Smooth muscle cell (in vitro differentiated cells): Measurements from ENCODE around the gene DDX1. TPM values are rescaled to one million over a fixed set of nuclear protein-coding genes. Genes with fewer than 3 reads are reported as not detected.

Experiments used
- DNase-seq: peaks from one replicate; lab custom pipeline; 2025; ENCODE audit not compliant: unreplicated experiment; lab: John Stamatoyannopoulos, UW
- H2AFZ ChIP-seq: fragments of 200-600 bp; sonication (generic); 2 replicates; pipeline ENCODE4 v1.6.0; 2016; ENCODE audit warnings: antibody characterized with exemption, low read depth, mild to moderate bottlenecking
- H3F3A ChIP-seq: fragments of 200-600 bp; sonication (generic); 2 replicates; pipeline ENCODE4 v1.6.0; 2017; ENCODE audit warnings: antibody characterized with exemption, low read depth
- H3K27ac ChIP-seq: fragments of 200-600 bp; sonication (generic); 2 replicates; pipeline ENCODE4 v1.5.1; 2016; ENCODE audit warnings: low read depth, mild to moderate bottlenecking
- H3K27me3 ChIP-seq: fragments of 200-600 bp; sonication (generic); 2 replicates; pipeline ENCODE4 v1.6.1; 2016; ENCODE audit warnings: low read depth, mild to moderate bottlenecking
- H3K36me3 ChIP-seq: fragments of 200-600 bp; sonication (generic); 2 replicates; pipeline ENCODE4 v1.5.1; 2016; ENCODE audit warnings: low read depth
- H3K4me1 ChIP-seq: fragments of 200-600 bp; sonication (generic); 2 replicates; pipeline ENCODE4 v1.5.1; 2016; ENCODE audit warnings: low read depth
- H3K4me2 ChIP-seq: fragments of 200-600 bp; sonication (generic); 2 replicates; pipeline ENCODE4 v1.6.0; 2016; ENCODE audit warnings: mild to moderate bottlenecking
- H3K4me3 ChIP-seq: fragments of 200-600 bp; sonication (generic); 2 replicates; pipeline ENCODE4 v1.5.1; 2016; ENCODE audit warnings: mild to moderate bottlenecking
- H3K79me2 ChIP-seq: fragments of 200-600 bp; sonication (generic); 2 replicates; pipeline ENCODE4 v1.6.0; 2016; ENCODE audit warnings: low read depth, mild to moderate bottlenecking
- H3K9ac ChIP-seq: fragments of 200-600 bp; sonication (generic); 2 replicates; pipeline ENCODE4 v1.6.0; 2016; ENCODE audit warnings: low read depth
- H3K9me3 ChIP-seq: fragments of 200-600 bp; sonication (generic); replicated peaks from 2 replicates; pipeline ENCODE4 v1.5.1; 2016; ENCODE audit warnings: low read depth
- H4K20me1 ChIP-seq: fragments of 200-600 bp; sonication (generic); 2 replicates; pipeline ENCODE4 v1.6.0; 2016; ENCODE audit warnings: low read depth
- CTCF ChIP-seq: fragments of 200-600 bp; sonication (generic); IDR thresholded peaks from 2 replicates; pipeline ENCODE4 v1.5.1; 2017; ENCODE audit warnings: borderline replicate concordance, mild to moderate bottlenecking, antibody characterized with exemption; ENCODE audit not compliant: insufficient read depth, poor library complexity, severe bottlenecking
- WGBS: methylation state at CpG from one replicate; pipeline ENCODE4 v1.1.7; 2016; ENCODE audit warnings: low lambda C conversion rate; 5-methylcytosine and 5-hydroxymethylcytosine counted together
- polyA plus RNA-seq: library from polyadenylated mRNA; unstranded; fragments of >200 nt; fragmentation: Nextera tagmentation; extraction: Ambion mirVana; gene quantifications from 2 replicates; pipeline ENCODE4 v1.2.1, GENCODE V29; 2016
- total RNA-seq: library from RNA; depleted of rRNA; stranded (reverse); fragments of >200 nt; gene quantifications from 2 replicates; pipeline ENCODE4 v1.2.3, GENCODE V29; 2014

Gene DDX1
- total and polyA plus RNA-seq, 2 experiments from 2014 or later, result 71.3 to 78.7 TPM

- Histone ChIP-seq H3K4me2 (no peak overlapping the region), H3K27ac (no peak overlapping the region), H4K20me1 (no peaks in the 10 kb centered on the region), H3K79me2 (no peaks in the 10 kb centered on the region), H2AFZ (no peak overlapping the region), H3K36me3 (no peaks in the 10 kb centered on the region), H3F3A (no peaks in the 10 kb centered on the region), H3K4me1 (peaks cover 9% of the 10 kb centered on the region), H3K9ac (no peak overlapping the region), H3K27me3 (no peaks in the 10 kb centered on the region), H3K9me3 (peaks cover 2% of the 10 kb centered on the region), H3K4me3 (no peak overlapping the region)
- 71% methylated on average over 12 of the region's 12 CpGs for whole genome bisulfite sequencing
- TF ChIP-seq CTCF, result no peak
- no peak for DNase-seq
Measured at GRCh38 chr2:15642011-15642814, 50.5 kb downstream of the DDX1 start.

- H3K9me3 ChIP-seq, result peaks cover 2% of the 10 kb centered on the region
- H3F3A ChIP-seq, result no peaks in the 10 kb centered on the region
- WGBS, result 90% methylated on average over 13 of the region's 13 CpGs
- H3K4me2 ChIP-seq, result no peak overlapping the region
- no peak for TF ChIP-seq CTCF
- no peaks in the 10 kb centered on the region for H3K79me2 ChIP-seq
- H2AFZ ChIP-seq, result no peak overlapping the region
- no peak for DNase-seq
- H3K4me1 ChIP-seq, result peaks cover 9% of the 10 kb centered on the region
- H3K9ac ChIP-seq, result no peak overlapping the region
- no peak overlapping the region for H3K27ac ChIP-seq
- no peak overlapping the region for H3K4me3 ChIP-seq
- no peaks in the 10 kb centered on the region for H4K20me1 ChIP-seq
- no peaks in the 10 kb centered on the region for H3K36me3 ChIP-seq
- H3K27me3 ChIP-seq, result peaks cover under 1% of the 10 kb centered on the region
Measured at GRCh38 chr2:15642815-15643500, 51.3 kb downstream of the DDX1 start.

- no peaks in the 10 kb centered on the region for H3K36me3 ChIP-seq
- peaks cover 9% of the 10 kb centered on the region for H3K4me1 ChIP-seq
- H4K20me1 ChIP-seq, result no peaks in the 10 kb centered on the region
- peaks cover 4% of the 10 kb centered on the region for H3K27me3 ChIP-seq
- H3K9me3 ChIP-seq, result peaks cover 2% of the 10 kb centered on the region
- no peak for TF ChIP-seq CTCF
- no peaks in the 10 kb centered on the region for H3F3A ChIP-seq
- no peak for DNase-seq
- no peak overlapping the region for H3K9ac ChIP-seq
- no peak overlapping the region for H3K27ac ChIP-seq
- 79% methylated on average over 4 of the region's 4 CpGs for WGBS
- no peak overlapping the region for H3K4me3 ChIP-seq
- H2AFZ ChIP-seq, result no peak overlapping the region
- no peak overlapping the region for H3K4me2 ChIP-seq
- no peaks in the 10 kb centered on the region for H3K79me2 ChIP-seq
Measured at GRCh38 chr2:15643791-15644585, 52.3 kb downstream of the DDX1 start.
